Posterior cingulate gyrus (tissue), 11 donors: ENCODE measurements around the gene ANO4.
"Not testable (repeated sequence)": the region's sequence is repeated elsewhere in the genome, so short reads cannot be mapped to it uniquely, and the experiment has no call there.

Source experiments
- DNase-seq, 10 donors: peaks; one replicate each; pipeline versions ENCODE4 v3.0.0 to v3.0.0-alpha.2; 2020 to 2021; ENCODE audit warnings: mixed read lengths in 3 of 10
- intact Hi-C: fragments of 100-400 bp; cut with DNase I; formaldehyde crosslinking; loops from one replicate; pipeline ENCODE4 v1.15.1; 2023

ANO4 gene

DNA sequence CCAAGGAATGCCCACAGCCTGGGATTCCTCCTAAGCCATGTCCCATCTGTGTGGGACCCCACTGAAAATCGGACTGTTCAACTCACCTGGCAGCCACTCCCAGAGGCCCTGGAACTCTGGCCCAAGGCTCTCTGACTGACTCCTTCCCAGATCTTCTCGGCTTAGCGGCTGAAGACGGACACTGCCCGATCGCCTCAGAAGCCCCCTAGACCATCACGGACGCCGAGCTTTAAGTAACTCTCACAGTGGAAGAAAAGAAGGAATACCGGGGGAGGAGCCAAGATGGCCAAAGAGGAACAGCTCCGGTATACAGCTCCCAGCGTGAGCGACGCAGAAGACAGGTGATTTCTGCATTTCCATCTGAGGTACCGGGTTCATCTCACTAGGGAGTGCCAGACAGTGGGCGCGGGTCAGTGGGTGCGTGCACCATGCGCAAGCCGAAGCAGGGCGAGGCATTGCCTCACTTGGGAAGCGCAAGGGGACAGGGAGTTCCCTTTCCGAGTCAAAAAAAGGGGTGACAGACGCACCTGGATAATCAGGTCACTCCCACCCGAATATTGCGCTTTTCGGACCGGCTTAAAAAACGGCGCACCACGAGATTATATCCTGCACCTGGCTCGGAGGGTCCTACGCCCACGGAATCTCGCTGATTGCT, 351.3 kb downstream of the ANO4 start:
- peak in 1 of 10 donors; percentile 45 for DNase-seq
- intact Hi-C loops, result not testable (repeated sequence)

DNA sequence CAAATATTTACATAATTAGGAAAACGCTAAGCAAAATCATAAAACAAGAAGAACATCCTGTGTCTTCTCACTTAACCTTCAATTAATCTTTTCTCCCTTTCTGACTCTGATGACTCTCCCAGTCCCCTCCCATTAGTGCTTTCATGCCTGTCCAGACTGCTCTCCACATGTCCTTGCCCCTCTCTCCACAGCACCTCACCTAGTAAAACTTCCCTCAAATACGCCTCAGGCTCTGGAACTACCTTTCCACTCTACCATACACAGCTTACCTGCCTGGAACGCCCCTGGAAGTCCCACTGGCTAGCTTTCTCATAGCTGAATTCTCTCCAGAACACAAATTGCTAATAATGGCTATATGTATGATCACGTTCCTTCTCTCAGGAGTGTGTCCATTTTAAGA, 370.7 kb downstream of the ANO4 start:
- no peak for DNase-seq
- intact Hi-C loops, result no loop called here

GRCh38 chr12:101166866-101167265, 372.3 kb downstream of the ANO4 start:
- intact Hi-C loops, result no loop called here
- no peak for DNase-seq

DNA sequence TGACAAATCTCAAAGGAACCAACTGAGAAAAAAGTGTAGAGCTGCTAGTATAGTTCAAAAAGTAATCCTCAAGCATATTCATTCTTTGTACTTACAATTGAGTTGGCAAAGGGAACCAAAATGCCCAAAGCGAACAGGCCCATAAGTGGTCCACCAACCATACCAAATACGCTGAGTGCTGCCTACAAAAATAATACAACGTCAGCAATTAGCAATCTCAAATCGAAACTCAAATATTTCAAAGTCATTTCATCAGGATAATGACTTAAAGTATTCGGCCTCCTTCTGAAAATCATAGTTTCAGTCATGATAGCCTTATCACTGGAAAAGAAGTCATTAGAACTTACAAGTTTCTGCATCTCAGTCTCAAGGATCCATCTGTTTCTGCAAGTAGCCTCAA, 373.4 kb downstream of the ANO4 start:
- intact Hi-C loops, result no loop called here
- DNase-seq, result no peak

- intact Hi-C loops, result no loop called here
- DNase-seq, result peak in 1 of 10 donors; percentile 9
These were observed 377.7 kb downstream of the ANO4 start for GRCh38 chr12:101172316-101172715.

GRCh38 chr12:101173197-101173749, 378.7 kb downstream of the ANO4 start:
- intact Hi-C loops, result no loop called here
- DNase-seq, result peak in 1 of 10 donors; percentile 34

DNA sequence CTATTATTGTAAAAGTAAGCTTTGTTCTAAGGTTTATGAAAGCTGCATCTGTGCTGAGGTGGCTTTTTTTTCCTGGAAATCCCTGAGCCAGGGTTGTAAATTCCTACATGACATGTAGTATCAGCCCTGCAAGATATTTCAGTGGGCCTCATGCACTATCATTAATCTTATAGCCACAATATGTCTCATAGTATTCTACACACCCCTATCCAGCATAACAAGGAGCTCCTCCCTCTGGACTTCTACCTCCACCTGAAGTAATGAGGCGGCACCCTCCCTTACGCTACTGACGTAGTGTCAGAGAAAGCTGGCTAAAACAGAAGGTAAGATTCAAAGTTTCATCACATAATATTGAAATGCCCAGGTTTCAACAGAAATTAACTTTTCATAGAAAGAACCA, 380.0 kb downstream of the ANO4 start:
- DNase-seq, result no peak
- intact Hi-C loops, result no loop called here
